GM23248 (cell line): ENCODE data around the gene ZNF526.

ENCODE experiments used
- EZH2 ChIP-seq: fragments of 200-600 bp; sonication (generic); IDR thresholded peaks from 2 replicates; pipeline ENCODE4 v1.6.1; 2018; ENCODE audit warnings: antibody characterized with exemption, mild to moderate bottlenecking; ENCODE audit not compliant: insufficient read depth, poor library complexity, severe bottlenecking
- EZH2phosphoT487 ChIP-seq: fragments of 200-600 bp; sonication (generic); IDR thresholded peaks from 2 replicates; pipeline ENCODE4 v1.6.1; 2018; ENCODE audit warnings: antibody characterized with exemption, moderate library complexity, mild to moderate bottlenecking, low read depth; ENCODE audit not compliant: insufficient read depth

DNA sequence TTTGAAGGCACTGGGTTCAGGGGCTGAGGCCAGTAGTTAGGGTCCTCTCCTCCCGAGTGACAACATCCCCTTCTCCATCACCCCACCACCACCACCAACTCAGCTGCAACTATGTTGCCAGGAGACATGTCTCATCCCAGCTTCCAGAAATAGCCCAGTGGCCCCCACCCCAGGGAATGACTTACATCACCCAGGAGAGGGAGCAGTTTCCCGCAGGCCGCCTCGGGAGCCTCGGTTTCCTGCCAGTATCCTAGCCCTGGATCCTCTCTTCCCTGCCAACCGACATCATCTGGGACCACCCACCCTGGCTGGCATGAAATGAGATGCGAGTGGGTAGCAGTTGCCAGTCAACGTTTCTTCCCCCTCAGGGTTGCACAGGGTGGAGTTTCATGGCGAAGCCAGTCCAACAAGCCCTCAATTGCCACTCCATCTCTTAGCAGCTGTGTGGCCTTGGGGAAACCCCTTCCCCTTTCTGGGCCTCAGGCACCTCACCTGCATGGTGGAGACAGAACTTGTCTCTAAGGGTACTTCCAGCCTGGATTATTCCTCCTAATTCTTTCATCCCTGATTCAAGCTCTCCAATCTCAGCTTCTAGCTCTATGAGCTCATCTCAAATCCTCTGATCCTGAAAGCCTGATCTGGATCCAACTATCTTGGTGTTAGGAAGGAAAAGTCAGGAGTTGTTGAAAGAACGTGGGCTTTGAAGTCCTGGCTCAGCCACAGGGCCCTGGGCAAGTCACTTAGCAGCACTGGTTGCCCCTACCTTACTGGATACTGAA lies 26.2 kb downstream of the ZNF526 start:
- TF ChIP-seq EZH2phosphoT487 (no peak), EZH2 (no peak)
